Hippocampal formation (tissue), 2 donors: ENCODE results near the gene CDH15.
"Not testable (repeated sequence)": the region's sequence is repeated elsewhere in the genome, so short reads cannot be mapped to it uniquely, and the experiment has no call there.

Experiments used
- DNase-seq, 2 donors: peaks; one replicate each; lab custom pipeline; 2025; lab: John Stamatoyannopoulos, UW

CDH15 gene

DNA sequence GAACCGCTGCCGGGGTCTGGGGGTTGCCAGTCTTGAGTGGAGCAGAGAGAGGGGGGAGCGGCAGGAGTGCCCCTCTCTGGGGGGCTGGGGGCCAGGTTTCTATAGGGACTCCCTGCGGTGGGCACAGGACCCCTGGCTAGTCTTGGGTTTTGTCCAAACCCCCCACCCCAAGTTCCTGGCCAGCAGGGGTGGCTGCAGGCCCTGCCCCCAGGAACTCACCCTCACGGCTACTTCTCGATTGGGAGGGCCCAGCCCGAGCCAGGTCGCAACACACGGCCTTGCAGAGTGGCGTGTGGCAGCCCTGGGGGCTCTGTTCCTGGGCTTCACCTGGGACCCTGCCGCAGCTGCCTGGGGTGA lies 601 bp downstream of the CDH15 start:
- DNase-seq = no peak

DNA sequence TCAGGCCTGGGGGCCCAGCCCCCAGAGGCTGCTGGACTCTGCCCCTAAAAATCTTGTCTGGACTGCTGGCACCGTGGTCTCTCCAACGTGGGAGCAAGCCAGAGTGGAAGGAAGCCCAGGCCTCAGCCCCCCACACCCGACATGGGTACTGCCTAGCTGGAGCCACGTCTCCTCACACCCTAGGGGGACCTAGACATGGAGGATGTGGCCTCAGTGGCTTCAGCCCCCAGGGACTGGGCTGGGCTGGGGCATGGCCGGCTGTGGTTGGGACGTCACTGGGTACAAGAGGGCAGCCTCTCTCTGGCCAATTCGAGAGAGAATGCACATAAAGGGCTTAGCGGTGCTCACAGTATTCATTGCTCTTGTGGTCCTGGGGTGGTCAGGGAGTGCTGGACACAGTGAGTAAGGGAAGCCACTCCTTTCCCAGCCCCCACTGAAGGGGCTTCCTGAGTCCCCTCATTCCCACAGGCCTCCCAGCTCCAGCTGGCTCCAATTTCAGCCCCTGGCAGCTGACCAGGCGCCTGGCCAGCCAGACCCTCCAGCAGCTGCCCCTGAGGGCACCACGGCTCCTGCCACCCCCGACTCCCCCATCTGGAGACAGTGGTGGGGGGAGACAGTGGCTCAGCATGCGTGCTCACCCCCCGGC lies 1.1 kb downstream of the CDH15 start:
- no peak for DNase-seq

DNA sequence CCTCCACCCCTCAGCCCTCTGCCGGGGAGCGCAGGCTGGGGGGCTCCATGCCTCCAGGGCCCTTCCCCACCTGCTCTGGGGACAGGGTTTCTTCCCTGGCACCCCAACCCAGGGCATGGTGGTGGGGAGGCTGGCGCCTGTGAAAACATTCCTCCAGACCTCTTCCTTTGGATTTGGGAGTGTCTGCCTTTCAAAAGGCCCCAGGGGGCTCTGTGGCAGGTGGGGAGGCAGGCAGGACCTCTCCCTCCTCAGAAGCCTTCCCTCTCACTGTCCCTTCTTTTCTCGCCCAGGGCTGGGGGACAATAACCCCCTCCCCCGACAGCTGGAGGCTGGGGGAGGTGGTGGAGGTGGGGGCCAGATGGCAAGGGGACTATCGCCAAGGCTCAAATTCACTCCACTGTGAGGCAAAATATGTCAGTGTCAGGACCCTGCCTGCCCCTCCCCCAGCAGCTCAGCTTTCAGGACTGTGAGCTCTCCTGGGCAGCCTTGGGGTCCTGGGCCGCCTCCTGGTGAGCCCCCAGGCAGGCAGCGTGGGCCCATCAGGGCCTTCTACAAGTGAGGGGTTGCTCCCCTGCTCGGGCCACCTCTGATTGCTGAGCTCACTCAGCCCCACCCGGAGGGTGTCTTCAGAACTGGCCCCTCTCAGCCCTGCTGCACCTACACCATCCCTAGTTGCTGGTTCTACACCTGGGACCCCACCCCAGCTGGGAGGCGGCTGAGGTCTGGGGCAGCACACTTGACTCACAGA lies 1.8 kb downstream of the CDH15 start:
- no peak for DNase-seq

DNA sequence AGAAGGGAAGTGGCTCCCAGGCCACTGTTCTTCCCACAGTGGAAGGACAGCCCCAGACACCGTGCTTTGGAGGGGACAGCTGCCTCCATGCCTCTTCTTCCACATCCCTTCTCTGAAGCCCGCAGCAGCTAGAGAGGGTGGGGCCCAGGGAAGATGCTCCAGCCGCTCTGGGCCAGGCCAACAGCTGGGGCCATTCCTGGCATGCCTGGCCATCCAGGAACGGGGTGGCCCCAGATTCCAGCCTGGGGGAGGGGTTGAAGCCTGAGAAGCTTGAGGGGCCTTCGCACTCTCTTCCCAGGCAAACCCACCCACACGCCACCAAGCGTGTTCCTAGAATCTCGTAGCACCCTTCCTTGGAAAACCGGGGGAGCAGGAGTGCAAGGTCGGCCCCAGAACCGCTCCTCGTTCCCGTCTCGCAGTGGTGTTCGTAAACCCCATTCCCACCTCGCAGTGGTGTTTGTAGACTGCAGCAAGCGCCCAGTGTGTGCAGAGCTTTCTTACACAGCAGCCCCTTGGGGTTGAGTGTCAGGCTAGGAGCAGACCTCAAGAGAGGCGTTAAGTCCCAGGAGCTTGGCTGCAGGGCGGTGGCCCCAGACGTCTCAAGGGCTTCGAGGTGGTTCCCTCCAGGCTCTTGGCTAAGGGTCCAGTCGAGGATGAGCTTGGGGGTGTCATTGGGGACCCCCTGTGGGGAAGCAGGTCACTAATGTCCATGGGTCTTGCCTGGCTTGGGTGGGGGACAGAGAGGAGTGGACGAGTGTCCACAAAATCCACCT lies 2.7 kb downstream of the CDH15 start:
- DNase-seq = no peak

DNA sequence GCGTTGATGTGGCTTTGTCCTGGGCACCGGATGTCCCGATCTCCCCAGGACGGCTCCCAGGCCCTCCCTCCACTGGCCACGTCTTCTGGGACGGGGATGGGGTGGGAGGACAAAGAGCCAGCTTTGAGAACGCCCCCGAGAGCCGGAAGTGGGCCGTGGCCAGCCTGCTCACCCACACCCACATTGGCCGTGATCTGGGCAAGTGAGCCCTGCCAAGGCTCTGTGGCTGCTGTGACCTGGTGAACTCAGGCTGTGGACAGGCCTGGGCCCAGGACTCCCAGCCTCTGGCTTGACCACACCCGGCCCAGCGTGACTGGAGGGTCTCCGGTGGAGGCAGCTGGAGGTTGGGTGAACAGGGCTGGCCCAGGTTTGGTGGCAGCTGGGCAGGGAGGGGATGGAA lies 3.3 kb downstream of the CDH15 start:
- DNase-seq = no peak

DNA sequence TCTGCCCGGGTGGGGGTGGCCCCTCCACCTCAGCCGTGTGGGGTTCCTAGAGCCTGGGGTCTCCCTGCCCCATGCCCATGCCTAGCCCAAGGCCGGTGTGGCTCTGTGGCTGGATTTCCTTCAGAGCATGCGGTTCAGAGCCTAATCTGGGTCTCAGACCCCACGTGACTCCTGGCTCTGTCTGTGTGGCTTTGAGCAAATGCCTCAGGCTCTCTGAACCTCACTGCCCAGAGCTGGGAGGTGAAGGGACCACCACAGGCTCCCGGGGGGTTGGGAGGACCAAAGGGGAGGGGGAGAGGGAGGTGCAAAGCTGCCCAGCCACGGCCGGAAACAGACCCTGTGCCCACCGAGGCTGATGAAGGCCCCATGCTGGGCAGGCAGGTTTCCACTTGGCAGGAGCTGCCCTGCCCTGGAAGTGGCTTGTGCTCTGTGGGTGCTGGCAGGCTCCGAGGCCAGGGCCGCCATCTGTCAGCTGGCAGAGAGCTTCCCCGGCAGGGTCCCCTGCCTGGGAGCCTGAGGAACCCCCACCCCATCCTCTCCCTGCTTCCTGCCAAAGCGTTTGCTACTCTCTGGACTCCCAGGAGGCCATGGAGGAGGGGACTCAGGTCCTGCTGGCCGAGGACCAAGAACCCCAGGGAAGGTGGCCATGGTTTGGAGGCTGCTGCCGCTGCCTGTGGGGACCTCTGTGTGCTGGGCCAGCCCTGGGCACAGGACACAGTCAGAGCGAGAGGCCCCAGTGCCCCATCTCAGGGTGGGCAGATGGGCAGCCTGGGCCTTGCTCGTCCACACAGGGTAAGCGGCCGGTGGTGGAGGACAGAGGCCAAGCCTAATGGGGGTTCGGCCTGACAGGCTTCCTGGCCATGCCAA lies 4.0 kb downstream of the CDH15 start:
- no peak for DNase-seq

DNA sequence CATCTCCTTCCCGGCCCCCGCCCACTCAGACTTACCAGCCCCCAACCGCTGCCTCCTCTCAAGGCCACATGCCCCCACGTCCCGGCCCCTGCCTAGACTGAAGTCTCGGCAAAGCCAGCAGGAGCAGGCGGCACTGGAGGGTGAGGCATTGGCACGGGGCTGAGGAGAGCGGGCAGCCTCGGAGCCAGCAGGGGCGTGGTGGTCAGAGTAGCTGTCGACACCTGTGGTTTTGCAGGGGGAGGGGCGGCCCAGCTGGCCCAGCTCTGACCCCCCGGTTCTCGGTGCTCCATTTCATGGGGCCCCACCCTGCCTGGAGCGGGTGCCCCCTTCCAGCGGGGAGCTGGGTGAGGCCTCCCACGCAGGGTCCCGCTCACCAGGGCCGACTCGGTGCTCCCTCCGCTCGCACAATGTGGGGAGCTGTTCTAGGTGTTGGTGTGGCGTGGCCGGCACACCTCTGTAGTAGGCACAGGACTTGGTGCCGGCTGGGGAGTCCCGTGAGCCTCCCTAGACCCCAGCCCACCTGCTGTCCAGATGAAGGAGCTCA lies 4.7 kb downstream of the CDH15 start:
- DNase-seq = no peak

DNA sequence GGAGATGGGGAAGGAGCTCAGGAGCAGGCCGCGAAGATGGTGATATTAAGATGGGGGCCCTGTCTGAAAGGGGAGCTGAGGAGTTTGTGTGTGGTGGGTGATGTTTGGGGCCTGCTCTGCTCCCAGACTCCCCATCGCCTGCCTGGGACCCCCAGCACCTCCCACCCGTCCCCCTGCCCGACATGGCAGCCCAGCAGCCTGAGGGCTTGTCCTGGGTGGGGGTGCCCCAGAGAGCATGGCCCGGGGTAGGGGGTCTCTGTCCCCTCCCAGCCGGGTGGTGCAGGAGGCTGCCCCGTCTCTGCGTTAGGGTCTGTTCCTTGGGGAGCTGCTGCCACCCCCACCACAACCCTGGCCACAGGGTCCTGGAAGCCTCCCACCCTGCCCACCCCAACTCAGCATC lies 5.2 kb downstream of the CDH15 start:
- no peak for DNase-seq

DNA sequence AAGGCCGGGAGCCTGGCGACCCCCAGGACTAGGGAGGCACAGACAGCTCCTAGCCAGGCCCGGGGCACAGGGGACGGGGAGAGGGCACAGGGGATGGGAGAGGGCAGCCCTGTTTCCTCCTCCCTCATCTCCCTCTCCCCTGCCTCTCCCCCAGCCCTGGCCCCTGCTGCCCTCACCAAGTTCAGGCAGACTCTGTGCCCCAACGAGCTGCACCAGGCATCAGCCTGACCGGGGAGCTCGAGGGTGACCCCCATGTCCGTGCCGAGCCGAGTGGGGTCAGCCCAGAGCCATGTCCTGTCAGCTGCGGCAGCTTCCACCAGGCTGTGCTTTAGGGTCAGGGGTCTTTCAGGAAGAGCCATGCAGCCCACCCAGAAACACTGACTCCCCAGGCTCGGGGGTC lies 6.0 kb downstream of the CDH15 start:
- DNase-seq = no peak

DNA sequence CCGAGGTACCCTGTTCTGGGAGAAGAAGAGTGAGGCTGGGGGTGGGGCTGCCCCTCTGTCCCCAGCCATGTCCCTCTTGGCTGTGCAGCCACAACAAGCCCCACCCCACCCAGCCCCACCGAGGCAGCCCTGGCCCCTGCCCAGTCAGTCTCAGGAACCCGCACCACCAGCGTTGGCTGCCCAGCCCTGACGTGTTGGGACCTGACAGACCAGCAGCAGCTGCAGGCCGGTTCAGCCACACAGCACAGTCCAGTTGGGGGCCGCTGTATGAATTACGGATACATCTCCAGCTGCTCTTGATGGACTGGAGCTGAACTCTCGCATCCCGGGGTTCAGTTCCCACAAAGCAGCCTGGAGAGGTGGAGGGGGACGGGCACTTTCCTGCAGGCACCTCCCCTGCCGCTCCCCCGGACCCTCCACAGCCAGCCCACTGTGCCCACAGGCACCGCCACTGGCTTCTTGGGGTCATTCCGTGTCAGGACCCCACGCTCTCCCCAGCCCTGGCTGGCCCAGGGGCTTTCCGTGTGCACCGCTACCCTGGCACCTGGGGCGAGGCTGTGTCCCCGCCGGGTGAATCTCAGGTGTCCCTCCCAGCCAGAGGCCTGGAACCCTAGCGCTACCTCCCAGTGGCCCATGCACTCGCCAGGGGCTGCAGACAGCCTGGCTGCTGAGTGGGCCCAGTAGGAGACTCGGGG lies 7.1 kb downstream of the CDH15 start:
- no peak for DNase-seq

DNA sequence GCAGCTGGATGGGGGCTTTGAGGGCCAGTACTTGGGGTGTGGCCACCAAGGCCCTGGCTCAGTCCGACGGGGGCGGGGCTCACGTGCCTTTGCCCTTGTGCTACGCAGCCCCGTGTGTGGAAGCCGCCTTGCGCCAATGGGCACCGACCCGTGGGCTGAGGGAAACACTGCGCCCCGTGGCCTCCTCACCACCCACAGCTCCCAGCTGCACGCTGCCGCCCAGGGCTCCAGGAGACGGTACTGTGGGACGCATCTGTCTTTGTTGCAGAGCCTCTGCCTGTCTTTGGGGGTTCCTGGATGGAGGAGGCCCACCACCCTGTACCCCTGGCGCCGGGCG lies 7.6 kb downstream of the CDH15 start:
- no peak for DNase-seq

DNA sequence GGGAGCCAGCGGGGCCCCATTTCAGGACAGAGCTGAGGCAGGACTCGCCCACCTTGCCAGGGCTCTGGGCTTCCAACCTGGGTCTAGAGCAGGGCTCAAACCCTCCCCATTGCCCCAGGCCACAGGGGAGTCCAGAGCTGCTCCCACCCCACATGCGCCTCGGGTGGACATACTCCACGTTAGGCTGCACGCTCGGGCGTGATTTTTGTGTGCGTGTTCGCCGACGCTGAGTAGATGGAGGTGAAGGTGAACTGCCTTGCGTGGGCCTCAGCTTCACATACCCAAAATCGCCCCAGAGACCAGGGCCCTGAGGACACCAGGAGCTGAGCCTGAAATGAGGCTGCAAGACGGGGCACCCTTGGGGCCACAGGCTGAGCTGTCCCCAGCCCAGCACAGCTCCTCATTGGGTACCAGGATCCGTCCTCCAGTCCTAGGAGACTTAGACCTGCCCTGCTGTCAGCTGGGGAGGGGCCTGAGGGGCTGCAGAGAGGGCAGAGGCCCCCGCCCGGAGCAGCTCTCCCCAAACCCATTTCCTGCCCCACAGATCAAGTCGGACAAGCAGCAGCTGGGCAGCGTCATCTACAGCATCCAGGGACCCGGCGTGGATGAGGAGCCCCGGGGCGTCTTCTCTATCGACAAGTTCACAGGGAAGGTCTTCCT lies 8.2 kb downstream of the CDH15 start:
- DNase-seq = no peak

DNA sequence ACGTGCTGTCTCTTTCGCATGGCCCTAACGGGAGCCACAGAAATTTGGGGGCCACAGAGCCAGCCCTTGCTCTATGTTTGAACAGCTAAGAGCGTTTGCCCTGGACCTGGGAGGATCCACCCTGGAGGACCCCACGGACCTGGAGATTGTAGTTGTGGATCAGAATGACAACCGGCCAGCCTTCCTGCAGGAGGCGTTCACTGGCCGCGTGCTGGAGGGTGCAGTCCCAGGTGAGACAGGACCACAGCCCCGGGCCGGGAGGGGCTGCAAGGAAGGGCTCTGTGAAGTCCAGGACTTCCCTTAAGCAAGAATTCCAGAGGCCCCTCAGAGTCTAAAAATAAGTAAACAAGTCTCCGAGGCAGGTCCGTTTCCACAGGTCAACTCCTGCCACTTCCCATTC lies 11.9 kb downstream of the CDH15 start:
- no peak for DNase-seq

DNA sequence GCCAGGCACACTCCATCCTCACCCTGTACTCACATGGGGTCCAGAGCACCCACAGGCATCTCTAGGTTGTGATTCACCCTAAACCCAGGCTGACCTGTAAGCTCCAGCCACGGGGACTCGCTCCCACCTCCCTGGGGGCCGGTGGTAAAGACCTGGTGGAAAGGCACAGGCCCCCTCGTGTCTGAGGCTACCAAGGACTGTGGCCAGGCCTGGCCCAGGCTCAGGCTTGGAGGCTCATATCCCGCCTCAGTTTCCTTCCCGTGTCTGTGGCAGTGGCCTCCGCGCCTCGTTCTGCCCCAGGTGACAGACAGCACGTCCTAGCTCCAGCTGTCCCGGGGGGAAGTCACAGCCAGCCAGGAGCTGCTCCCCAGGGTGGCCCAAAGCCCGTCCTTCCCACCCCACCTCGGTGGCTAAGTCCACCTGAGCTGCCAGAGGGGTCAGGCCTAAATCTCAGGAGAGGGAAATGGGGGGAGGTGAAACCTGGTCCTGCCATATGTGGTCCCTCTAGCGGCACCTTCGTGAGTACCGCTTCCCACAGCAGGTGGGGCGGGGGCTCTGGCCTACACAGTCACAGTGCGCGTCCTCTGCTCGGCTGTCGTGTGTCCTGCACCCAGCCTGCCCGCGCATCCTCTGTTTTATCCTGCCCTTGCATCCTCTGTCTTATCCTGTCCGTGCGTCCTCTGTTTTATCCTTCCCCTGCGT lies 12.6 kb downstream of the CDH15 start:
- DNase-seq = no peak

DNA sequence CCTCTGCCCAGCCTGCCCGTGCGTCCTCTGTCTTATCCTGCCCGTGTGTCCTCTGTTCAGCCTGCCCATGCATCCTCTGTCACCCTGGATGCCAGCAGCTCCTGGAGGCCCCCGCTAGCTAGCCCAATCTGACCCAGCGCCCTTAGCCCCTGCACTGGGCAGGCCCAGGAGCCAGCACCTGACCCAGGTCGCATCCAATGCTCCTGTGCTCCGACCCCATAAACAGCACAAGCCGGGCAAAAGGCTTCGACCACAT lies 13.1 kb downstream of the CDH15 start:
- no peak for DNase-seq

DNA sequence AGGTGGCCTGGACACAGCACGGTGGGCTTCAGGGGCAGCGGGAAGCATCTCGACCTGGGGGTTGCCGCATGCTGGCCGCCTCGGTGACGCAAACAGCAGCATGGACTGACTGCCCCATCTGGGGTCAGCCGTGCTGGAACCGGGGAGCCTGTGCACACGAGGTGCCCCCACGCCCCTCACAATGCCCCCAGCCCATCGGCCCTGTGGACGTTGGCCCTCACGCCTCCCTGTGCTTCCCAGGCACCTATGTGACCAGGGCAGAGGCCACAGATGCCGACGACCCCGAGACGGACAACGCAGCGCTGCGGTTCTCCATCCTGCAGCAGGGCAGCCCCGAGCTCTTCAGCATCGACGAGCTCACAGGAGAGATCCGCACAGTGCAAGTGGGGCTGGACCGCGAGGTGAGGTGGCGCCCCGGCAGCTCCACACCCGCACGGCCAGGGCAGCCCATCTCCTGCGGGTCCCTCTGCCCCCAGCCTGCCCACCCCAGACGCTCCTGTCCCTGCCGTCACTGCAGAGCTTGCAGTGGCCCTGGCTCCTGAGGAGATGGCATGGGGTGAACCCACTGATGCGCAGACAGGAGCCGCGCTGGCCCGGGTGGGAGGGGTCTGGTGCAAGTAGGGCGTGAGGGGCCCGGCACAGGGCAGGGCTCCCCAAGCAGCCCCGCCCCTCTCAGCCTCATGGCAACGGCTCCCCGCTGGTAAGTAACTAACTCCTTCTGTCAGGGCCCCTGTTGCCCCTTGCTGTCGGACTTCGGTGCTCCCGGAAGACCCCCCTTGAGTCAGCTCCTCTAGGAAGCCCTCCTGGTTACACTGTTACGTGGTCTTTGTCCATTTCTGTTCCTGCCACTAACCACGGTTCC lies 13.6 kb downstream of the CDH15 start:
- DNase-seq = no peak

DNA sequence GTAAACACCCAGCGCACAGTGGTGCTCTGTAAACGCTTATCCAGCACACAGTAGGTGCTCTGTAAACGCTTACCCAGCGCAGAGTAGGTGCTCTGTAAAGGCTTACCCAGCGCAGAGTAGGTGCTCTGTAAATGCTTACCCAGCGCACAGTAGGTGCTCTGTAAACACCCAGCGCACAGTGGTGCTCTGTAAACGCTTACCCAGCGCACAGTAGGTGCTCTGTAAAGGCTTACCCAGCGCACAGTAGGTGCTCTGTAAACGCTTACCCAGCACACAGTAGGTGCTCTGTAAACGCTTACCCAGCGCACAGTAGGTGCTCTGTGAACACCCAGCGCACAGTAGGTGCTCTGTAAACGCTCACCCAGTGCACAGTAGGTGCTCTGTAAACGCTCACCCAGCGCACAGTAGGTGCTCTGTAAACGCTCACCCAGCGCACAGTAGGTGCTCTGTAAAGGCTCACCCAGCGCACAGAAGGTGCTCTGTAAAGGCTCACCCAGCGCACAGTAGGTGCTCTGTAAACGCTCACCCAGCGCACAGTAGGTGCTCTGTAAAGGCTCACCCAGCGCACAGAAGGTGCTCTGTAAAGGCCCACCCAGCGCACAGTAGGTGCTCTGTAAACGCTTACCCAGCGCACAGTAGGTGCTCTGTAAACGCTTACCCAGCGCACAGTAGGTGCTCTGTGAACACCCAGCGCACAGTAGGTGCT lies 14.5 kb downstream of the CDH15 start:
- not testable (repeated sequence) for DNase-seq

DNA sequence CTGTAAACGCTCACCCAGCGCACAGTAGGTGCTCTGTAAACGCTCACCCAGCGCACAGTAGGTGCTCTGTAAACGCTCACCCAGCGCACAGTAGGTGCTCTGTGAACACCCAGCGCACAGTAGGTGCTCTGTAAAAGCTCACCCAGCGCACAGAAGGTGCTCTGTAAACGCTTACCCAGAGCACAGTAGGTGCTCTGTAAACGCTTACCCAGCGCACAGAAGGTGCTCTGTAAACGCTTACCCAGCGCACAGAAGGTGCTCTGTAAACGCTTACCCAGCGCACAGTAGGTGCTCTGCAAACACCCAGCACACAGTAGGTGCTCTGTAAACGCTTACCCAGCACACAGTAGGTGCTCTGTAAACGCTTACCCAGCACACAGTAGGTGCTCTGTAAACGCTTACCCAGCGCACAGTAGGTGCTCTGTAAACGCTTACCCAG lies 15.1 kb downstream of the CDH15 start:
- DNase-seq = not testable (repeated sequence)
